GM19397 (cell line): ENCODE measurements around the gene TMEM218.

Experiments used
- ATAC-seq: cut with Tn5 transposase; IDR thresholded peaks from one replicate; pipeline ENCODE4 v1.9.1; 2021; ENCODE audit warnings: mild to moderate bottlenecking, moderate library complexity; ENCODE audit not compliant: unreplicated experiment

Gene TMEM218

GRCh38 chr11:125132071-125132470, 20.6 kb upstream of the TMEM218 start:
- no peak for ATAC-seq

GRCh38 chr11:125129316-125129993, 18.0 kb upstream of the TMEM218 start:
- no peak for ATAC-seq

GRCh38 chr11:125128450-125128849, 17.0 kb upstream of the TMEM218 start:
- no peak for ATAC-seq

DNA sequence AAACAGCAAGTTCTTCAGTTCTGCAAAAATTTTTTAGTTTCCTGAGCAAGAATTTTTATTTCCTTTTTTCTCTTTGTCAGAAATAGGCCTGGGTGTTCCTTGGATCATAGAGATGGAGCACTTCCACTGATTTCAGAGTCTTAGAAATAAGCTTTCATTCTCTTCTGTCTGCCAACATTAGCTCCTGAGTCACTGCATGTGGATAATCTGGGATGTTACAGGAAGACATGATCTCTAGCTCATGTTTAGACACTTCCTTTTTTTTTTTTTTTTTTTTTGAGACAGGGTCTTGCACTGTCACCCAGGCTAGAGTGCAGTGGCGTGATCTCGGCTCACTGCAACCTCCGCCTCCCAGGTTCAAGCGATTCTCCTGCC, 13.2 kb upstream of the TMEM218 start:
- ATAC-seq: no peak

DNA sequence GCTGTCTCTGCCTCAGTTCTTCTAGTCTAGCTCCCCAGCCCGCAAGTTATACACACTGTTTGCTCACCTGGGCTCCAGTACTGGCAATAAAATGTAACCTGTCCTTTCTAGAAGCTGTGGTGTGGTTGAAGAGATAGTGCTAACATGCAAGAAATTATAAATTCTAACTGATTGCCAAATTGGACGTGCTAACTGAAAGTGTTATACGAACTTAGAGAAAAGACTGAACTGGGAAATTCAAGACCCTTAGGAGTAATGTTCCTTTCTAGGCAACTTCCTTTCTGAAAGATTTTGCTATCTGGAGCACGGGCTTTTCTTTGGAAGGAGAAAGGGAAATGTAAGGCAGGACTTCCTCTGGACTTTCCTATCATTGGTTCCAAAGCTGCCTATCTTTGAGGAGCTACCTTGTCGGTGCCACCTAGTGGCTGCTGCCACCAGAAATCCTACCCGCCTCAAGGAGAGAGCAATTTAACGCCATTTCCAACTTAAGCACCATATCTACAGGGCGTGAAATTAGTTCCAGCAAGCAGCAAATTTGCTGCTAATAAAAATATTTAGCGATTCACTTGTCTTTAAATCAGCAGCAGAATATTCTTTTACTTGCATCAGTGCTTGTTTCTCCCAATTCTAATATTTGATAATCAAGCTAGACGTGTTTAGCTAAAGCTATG, 12.7 kb upstream of the TMEM218 start:
- no peak for ATAC-seq

DNA sequence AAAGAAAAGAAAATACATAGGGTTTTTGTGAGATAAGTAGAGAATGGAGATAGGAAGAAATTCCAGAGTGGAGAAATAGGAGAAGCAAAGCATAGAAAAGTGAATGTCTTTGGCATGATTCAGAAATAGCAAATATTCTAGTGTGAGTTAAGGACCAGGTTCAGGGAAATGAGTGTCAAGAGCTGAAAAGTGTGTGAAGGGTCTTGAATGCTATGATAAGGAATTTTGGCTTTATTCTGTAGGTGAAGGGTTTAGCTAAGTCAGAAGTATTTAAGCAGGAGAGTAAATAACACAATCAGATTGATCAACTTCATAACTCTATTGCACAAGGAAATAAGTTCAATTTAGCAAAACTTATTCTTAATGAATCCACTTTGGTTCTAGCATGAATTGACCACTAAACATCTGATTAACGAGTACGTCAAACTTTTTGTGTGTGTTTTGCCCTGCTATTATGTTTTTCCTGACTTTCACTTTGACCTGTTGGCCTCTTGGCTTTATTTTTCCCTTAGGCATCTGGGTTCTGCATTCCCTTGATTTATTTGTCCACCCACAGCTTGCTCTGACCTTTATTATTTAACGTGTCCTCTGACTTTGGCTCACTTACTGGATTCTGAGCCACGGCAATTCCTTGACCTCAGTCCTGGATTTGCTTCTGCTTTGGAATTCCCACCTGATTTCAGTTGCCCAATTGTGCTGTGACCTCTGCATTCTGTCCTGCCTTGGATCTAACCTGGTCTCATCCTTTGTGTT, 11.9 kb upstream of the TMEM218 start:
- ATAC-seq: no peak

GRCh38 chr11:125117429-125117828, 6.0 kb upstream of the TMEM218 start:
- no peak for ATAC-seq

DNA sequence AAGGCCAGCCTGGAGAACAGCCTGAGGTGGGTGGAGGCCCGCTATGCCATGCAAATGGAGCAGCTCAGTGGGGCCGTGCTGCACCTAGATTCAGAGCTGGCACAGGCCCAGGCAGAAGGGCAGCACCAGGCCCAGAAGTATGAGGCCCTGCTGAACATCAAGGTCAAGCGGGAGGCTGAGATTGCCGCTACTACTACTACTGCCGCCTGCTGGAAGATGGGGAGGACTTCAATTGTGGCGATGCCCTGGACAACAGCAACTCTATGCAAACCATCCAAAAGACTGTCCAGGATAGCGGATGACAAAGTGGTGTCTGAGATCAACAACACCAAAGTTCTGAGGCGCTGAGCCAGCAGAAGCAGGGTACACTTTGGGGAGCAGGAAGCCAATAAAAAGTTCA, 3.1 kb upstream of the TMEM218 start:
- ATAC-seq: no peak

DNA sequence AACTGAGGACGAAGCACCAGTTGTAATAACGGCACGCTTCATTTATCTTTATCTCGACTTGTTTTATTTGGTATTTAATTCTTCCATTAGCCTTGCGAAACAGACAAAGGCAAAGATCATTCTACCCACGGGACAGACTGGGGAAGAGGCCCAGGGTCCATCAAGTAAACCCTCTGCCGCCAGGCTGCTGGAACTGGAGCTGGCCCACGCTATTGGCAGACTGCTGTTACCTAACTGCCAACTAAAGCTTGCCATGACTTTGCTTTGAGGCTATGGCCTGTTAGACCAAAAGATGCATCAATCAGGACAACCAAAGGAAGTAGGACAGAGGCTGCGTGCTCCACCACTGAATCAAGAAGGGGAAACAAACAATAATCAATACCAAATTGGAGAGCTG, 780 bp upstream of the TMEM218 start:
- ATAC-seq: no peak

- ATAC-seq: no peak
Measured at GRCh38 chr11:125111001-125111342, 454 bp downstream of the TMEM218 start.

GRCh38 chr11:125110506-125110905, 920 bp downstream of the TMEM218 start:
- ATAC-seq: no peak

DNA sequence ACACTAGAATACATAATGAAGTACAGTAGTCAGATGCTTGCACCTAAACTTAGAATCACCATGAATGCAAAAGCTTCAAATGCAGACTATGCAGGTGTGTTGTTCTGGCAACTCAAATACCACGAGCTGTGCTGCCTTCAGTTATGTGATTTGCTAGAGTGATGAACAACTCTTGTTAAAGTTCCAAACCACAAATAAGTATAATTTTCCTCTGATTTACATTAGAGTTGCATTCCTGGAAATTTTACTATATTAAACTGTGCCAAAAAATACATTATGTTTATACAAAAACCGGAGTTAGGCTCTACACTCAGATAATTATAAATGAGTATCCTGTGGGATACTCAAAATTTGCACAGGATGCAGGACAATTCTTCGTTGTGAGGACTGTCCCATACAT, 3.0 kb downstream of the TMEM218 start:
- ATAC-seq: no peak

GRCh38 chr11:125105926-125106325, 5.5 kb downstream of the TMEM218 start:
- ATAC-seq: no peak

- ATAC-seq: no peak
Measured at GRCh38 chr11:125102510-125102909, 8.9 kb downstream of the TMEM218 start.

DNA sequence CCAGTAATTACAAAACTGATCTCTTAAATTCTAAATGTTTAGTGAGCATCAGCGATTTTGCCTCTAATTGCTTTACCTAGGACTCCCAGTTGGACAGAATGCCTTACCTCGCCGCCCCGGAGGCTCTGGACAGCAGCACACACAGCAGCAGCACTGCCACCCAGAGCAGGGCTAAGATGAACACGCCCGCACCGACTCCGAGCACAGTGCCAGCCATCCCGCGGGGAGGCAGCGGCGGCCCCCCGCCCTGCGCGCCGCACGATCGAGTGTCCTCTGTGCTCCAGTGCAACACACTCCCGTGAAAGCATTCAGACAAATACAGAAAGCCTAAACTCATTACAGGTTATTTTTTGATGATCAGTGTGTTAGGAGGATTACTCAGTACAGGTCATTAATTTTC, 9.4 kb downstream of the TMEM218 start:
- no peak for ATAC-seq

GRCh38 chr11:125101596-125101995, 9.8 kb downstream of the TMEM218 start:
- no peak for ATAC-seq

DNA sequence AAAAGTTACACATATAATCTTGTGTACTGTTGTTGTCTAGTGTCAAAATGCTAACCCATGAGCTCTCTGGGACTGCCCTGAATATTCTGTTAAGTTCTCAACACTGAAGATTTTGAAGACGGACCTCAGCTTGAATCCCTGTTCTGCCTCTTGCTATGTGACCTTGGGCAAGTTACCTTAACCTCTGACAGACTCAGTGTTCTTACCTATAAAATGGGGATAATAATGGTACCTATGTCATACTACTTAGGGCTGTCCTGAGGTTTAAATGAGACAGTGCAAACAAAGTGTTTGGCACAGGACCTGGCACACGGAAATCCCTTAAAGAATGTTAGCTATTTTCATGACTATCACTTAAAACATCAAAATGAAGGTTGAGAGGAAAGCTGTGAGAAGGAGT, 11.3 kb downstream of the TMEM218 start:
- no peak for ATAC-seq

DNA sequence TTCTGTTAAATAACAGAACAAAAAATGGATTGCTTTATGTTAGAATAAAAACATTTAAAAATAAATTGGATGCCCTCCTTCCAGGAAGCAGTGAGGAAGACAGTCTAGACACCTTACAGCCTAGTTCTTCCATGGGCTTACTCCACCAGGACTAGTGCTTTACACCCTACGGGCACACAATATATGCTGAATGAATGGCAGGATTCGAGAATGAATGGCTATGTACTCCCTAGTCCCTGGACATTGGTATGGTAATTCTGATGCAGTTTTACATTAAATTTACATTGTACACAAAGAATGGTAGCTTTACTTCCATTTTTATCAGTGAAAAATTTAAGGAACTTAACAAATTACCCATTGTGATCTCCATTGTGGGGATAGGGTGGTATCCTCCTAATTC, 16.7 kb downstream of the TMEM218 start:
- no peak for ATAC-seq

- no peak for ATAC-seq
Measured at GRCh38 chr11:125093502-125093901, 17.9 kb downstream of the TMEM218 start.

GRCh38 chr11:125092669-125093068, 18.8 kb downstream of the TMEM218 start:
- ATAC-seq: no peak

GRCh38 chr11:125091877-125092664, 19.4 kb downstream of the TMEM218 start:
- ATAC-seq: no peak
